GM21447 (cell line): ENCODE data around the gene ASAP2.

Experiments
- ATAC-seq: cut with Tn5 transposase; IDR thresholded peaks from one replicate; pipeline ENCODE4 v1.9.1; 2021; ENCODE audit not compliant: unreplicated experiment

Gene ASAP2

DNA sequence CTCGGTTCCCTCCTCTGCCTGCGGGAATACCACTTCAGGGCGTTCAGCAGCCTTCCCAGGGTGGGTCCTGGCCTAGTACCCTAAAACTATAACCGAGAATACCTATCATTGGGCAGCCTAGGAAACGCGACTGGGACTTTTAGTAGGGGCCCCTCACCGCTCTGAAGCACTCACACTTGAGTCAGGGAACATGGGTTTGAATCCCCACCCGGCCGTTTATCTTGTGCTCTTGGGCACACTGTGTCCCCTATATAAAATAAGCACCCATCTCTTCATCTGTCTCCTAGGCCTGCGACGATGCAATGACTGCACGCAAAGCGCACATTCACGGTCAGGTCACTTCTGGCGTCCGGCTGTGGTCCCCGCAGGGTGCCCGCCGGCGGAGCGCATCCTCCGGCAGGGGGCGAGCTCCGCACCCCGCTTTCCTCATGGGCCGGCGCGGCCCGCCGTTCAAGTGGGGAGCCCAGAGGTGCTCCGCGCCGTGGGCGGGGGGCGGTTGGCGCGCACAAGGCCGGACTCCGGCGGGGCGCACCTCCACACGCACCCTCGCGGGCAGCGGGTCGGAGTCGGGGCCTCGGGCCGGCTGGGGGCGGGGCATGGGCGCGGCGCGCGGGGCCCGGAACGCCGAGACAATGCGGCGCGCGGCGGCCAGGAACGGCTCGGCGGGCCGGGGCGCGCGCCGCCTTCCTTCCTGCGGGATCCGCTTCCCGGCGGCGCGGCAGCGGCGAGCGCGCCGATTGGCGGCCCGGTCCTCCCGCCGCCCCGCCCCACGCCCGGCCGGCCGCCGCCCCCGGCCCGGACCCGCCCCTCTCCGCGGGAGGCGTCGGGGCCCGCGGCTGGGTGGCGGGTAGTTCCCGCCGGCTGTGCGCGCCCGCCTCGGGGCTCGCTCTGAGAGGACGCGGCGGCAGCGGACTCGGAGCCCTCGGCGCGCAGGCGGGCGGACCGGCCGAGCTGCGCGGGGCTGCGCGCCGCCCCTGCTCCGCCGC is at the start of gene ASAP2:
Gene ASAP2 (plus strand): TSS at position 850 of the 986 bp plus-strand sequence. CDS start 293 bp downstream, outside the sequence.
- peak; percentile 65 for ATAC-seq

GRCh38 chr2:9158786-9159779 is 47.5 kb upstream of the ASAP2 start:
- no peak for ATAC-seq

DNA sequence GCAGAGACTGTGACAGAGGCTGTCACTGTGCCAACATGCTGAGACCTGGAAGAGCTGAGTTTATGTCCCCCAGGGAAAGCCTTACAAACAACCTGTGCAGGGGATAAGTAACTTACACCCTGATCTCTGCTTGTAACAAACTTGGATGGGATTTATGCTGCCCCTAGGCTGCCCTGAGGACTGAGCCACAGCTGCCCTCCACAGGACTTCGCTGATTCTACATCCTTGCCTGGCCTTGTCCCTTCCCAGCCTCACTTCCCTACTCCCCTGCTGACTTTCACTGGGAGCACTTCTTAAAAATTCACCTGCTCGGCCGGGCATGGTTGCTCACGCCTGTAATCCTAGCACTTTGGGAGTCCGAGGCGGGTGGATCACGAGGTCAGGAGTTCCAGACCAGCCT is 45.9 kb upstream of the ASAP2 start:
- no peak for ATAC-seq

GRCh38 chr2:9162841-9163240 is 43.8 kb upstream of the ASAP2 start:
- no peak for ATAC-seq

DNA sequence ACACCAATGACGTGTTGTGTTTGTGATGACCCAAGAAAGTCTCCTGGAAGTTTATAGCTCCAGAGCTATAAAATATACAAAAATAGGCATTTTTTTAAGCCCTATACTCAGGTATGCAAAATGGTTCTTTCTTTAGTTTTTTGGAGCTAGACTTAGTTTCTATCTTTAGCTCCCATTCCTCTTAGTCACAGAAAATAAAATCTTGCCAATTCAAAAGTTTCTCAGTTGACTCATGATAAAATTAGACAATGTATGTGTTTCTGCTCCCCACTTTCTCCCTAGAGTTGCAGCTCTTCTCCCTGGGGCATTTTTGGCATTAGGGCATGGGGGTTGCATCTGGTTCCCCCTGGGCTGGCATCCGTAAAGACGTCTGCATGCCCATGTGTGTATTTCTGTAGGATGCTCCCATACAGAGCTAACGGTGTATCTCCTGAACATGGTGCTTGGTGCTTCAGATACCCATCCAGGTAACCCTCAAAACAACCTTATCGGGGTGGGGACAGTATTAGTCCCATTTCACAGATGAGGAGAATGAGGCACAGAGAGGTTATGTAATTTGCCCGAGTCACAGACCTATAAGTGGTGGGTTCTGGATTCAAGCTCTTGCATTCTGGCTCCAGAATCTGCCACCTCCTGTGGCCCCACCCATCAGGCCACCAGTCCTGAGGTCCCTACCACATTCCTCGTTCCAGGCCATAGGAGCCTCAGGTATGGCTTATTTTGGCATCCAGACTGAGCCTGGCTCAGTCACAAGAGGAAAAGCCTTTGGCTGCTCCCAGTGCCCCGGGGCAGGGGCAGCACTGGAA is 43.1 kb upstream of the ASAP2 start:
- no peak for ATAC-seq

- no peak for ATAC-seq
Measured at GRCh38 chr2:9164112-9164608, 42.5 kb upstream of the ASAP2 start.

DNA sequence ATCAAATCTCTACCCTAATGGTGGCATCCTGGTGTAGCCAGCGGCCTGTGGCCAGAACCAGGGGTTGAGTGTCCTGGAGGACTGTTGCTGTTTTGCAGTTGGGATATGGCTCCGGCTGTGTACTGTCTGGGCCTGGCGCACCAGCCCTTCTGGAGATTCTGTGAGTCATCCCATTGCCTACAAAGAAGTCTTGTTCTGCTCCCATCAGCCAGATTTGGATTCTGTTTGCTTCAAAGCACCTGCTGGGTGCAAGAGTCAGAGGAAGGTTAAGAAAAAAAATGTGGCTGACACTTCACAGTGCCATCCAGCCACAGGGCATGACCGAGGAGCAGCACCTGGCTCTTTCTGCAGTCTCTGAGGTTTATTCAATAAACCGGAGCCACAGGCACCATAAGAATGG is 41.0 kb upstream of the ASAP2 start:
- ATAC-seq = no peak

DNA sequence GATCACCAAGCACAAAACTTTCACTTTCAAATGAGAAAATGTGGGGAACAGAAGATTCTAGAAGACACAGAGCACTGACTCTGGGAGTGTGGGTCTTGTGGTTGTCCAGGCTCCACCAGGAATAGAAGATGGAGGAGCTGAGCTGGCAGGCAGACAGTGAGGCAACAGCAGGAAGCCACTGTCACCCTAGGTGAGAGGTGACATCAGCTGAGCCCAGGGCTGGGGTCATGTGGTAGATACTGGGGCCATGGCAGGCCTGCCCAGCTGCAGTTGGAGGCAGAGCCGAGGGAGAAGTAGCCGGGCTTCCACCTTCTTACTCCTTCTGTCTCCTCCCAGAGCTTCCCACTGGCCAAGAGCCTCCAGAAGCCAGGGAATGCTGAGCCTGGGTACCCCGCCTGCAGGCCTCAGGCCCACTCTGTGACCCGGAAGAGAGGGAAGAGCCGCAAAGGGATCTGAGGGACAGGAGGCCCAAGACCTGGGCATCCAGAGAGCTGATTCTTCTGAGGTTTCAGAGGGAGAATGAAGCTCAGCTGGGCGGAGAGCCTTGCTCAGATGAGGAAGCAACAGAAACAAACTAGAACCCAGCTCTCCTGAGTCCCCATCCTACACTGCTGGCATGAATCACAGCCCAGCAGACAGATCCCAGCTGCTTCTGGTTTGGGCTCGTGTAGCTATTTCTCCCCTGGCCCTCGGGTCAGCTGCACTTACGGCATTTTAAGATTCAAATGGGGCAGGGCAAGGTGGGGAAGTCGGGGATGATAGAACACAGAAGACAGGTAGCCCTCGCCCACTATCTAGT is 39.8 kb upstream of the ASAP2 start:
- ATAC-seq = no peak

DNA sequence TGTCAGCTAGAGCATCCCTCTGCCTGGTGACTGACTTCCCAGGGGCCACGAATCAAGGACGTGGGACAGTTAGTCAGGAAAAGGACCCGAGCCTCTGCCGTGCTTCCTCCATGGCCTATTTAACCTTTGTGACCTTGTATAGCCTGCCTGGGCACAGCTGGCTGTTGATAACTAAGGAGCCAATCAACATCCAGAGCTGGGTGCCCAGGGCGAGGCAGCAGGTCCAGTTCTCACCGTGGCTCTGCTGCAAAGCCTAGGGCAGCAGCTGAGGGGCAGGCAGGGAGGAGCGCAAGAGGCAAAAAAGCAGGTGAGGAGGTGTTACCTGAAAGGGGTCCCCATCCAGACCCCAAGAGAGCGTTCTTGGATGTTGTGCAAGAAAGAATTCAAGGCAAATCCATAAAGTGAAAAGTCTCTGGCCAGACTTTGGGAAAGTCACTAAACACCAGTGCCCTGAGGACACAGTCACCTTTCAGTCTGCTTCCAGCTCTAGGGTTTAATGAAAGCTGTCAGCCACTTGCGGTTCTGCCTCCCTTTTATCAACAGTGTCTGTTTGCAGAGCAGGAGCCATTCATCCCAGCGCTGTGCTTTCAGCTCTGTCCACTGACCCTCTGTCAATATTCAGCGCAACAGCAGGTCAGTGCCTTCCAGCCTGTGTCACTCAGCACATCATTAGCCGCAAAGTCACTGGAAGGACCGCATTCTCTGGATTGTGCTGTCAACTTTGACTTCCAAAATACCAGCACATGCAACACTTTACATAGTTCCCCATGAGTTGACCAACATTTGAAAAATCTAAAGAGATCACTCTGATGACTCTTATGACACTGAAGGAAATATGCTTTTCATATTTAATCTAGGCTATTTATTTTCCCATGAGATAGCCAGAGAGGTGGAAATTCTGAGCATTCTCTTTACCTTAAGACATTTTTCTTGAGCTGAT is 38.6 kb upstream of the ASAP2 start:
- ATAC-seq = no peak

DNA sequence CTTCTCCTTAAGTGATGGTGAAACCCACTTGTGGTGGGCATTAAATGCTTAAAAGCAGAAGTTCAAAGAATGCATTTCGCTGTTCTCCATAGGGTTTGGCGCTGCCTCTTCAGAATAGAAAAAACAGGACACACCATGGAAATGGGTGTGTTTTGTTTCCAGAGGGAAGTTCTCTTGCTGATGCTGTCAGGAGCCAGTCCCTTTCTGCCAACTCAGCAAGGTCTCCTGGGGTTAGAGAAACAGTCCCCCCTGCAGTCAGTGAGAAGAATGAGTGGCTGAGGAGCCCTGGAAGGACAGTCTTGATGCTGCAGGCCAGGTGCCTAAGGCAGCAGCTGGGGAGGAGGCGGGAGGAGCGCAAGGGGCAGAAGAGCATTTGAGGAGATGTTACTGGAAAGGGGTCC is 37.8 kb upstream of the ASAP2 start:
- no peak for ATAC-seq

- ATAC-seq = no peak
Measured at GRCh38 chr2:9169349-9170107, 37.1 kb upstream of the ASAP2 start.

- no peak for ATAC-seq
Measured at GRCh38 chr2:9170458-9171130, 36.0 kb upstream of the ASAP2 start.

GRCh38 chr2:9174771-9175437 is 31.7 kb upstream of the ASAP2 start:
- ATAC-seq = no peak

- peak; percentile 63 for ATAC-seq
Measured at GRCh38 chr2:9178110-9178903, 28.3 kb upstream of the ASAP2 start.

GRCh38 chr2:9178904-9179571 is 27.6 kb upstream of the ASAP2 start:
- no peak for ATAC-seq
